Ectodermal cell (in vitro differentiated cells): ENCODE measurements around the gene ADAT2.

Experiments used
- H3K27ac ChIP-seq: 2 replicates; pipeline ENCODE4 v1.7.0; 2013; ENCODE audit warnings: mild to moderate bottlenecking, low read depth, low read length; ENCODE audit not compliant: insufficient read depth, poor library complexity, severe bottlenecking
- H3K27me3 ChIP-seq: 2 replicates; pipeline ENCODE4 v1.7.0; 2013; ENCODE audit warnings: mild to moderate bottlenecking, low read length; ENCODE audit not compliant: insufficient read depth, control insufficient read depth, poor library complexity, severe bottlenecking
- H3K36me3 ChIP-seq: one replicate; pipeline ENCODE4 v1.7.0; 2013; ENCODE audit warnings: low read length; ENCODE audit not compliant: control insufficient read depth, insufficient read depth
- H3K4me1 ChIP-seq: one replicate; pipeline ENCODE4 v1.7.0; 2013; ENCODE audit warnings: low read length; ENCODE audit not compliant: control insufficient read depth, insufficient read depth
- H3K4me3 ChIP-seq: 2 replicates; pipeline ENCODE4 v1.7.0; 2013; ENCODE audit warnings: low read depth, low read length, control low read depth; ENCODE audit not compliant: insufficient read depth
- H3K9me3 ChIP-seq: 2 replicates; pipeline ENCODE4 v1.7.0; 2013; ENCODE audit warnings: mild to moderate bottlenecking, low read length, moderate library complexity; ENCODE audit not compliant: control insufficient read depth
- WGBS, 2 experiments: methylation state at CpG; one replicate each; pipeline ENCODE4 v1.1.7; 2013; ENCODE audit warnings: missing lambda C conversion rate in 2 of 2; 5-methylcytosine and 5-hydroxymethylcytosine counted together

The ADAT2 gene

GRCh38 chr6:143399176-143399575 is 51.3 kb downstream of the ADAT2 start:
- H3K27ac ChIP-seq = no peak overlapping the region
- WGBS, 2 experiments = 92 to 93% methylated on average over 5 of the region's 5 CpGs

GRCh38 chr6:143397227-143398222 is 53.0 kb downstream of the ADAT2 start:
- H3K4me1 ChIP-seq = peaks cover 15% of the 10 kb centered on the region
- no peaks in the 10 kb centered on the region for H3K36me3 ChIP-seq
- 91 to 94% methylated on average over 16 of the region's 16 CpGs for WGBS, 2 experiments
- no peak overlapping the region for H3K4me3 ChIP-seq
- H3K27me3 ChIP-seq = no peaks in the 10 kb centered on the region
- no peaks in the 10 kb centered on the region for H3K9me3 ChIP-seq
- H3K27ac ChIP-seq = no peak overlapping the region

More at GRCh38 chr6:143399176-143399575, 51.3 kb downstream of the ADAT2 start:
- H3K4me3 ChIP-seq = no peak overlapping the region
- no peaks in the 10 kb centered on the region for H3K9me3 ChIP-seq
- peaks cover 15% of the 10 kb centered on the region for H3K4me1 ChIP-seq
- H3K27me3 ChIP-seq = no peaks in the 10 kb centered on the region
- no peaks in the 10 kb centered on the region for H3K36me3 ChIP-seq

- 92% methylated on average over 10 of the region's 10 CpGs for WGBS, 2 experiments
- peaks cover 15% of the 10 kb centered on the region for H3K4me1 ChIP-seq
- no peaks in the 10 kb centered on the region for H3K27me3 ChIP-seq
- no peaks in the 10 kb centered on the region for H3K9me3 ChIP-seq
- no peaks in the 10 kb centered on the region for H3K36me3 ChIP-seq
- no peak overlapping the region for H3K4me3 ChIP-seq
- no peak overlapping the region for H3K27ac ChIP-seq
Measured at GRCh38 chr6:143396497-143397226, 53.8 kb downstream of the ADAT2 start.

- Histone ChIP-seq H3K27me3 (no peaks in the 10 kb centered on the region), H3K9me3 (no peaks in the 10 kb centered on the region), H3K36me3 (no peaks in the 10 kb centered on the region), H3K27ac (no peak overlapping the region), H3K4me3 (no peak overlapping the region), H3K4me1 (peaks cover 8% of the 10 kb centered on the region)
- WGBS, 2 experiments = 88 to 100% methylated on average over 5 of the region's 5 CpGs
Measured at GRCh38 chr6:143395699-143396098, 54.8 kb downstream of the ADAT2 start.

GRCh38 chr6:143394389-143394788 is 56.1 kb downstream of the ADAT2 start:
- 93 to 99% methylated on average over 4 of the region's 4 CpGs for WGBS, 2 experiments

GRCh38 chr6:143390278-143390677 is 60.2 kb downstream of the ADAT2 start:
- Histone ChIP-seq H3K4me1 (no peaks in the 10 kb centered on the region), H3K27ac (no peak overlapping the region), H3K27me3 (no peaks in the 10 kb centered on the region), H3K36me3 (no peaks in the 10 kb centered on the region), H3K9me3 (no peaks in the 10 kb centered on the region), H3K4me3 (no peak overlapping the region)
- WGBS, 2 experiments = 88 to 93% methylated on average over 3 of the region's 3 CpGs

More at GRCh38 chr6:143394389-143394788, 56.1 kb downstream of the ADAT2 start:
- no peaks in the 10 kb centered on the region for H3K36me3 ChIP-seq
- peaks cover 5% of the 10 kb centered on the region for H3K4me1 ChIP-seq
- H3K4me3 ChIP-seq = no peak overlapping the region
- no peaks in the 10 kb centered on the region for H3K27me3 ChIP-seq
- H3K9me3 ChIP-seq = no peaks in the 10 kb centered on the region
- no peak overlapping the region for H3K27ac ChIP-seq

- Histone ChIP-seq H3K27me3 (no peaks in the 10 kb centered on the region), H3K9me3 (no peaks in the 10 kb centered on the region), H3K27ac (no peak overlapping the region), H3K4me1 (no peaks in the 10 kb centered on the region), H3K36me3 (no peaks in the 10 kb centered on the region), H3K4me3 (no peak overlapping the region)
- WGBS, 2 experiments = 100% methylated on average over 1 to 2 of the region's 2 CpGs
Measured at GRCh38 chr6:143385636-143386035, 64.9 kb downstream of the ADAT2 start.

GRCh38 chr6:143376861-143377260 is 73.6 kb downstream of the ADAT2 start:
- Histone ChIP-seq H3K9me3 (no peaks in the 10 kb centered on the region), H3K4me3 (no peak overlapping the region), H3K27ac (no peak overlapping the region), H3K27me3 (no peaks in the 10 kb centered on the region), H3K36me3 (no peaks in the 10 kb centered on the region), H3K4me1 (no peaks in the 10 kb centered on the region)

- Histone ChIP-seq H3K9me3 (no peaks in the 10 kb centered on the region), H3K27ac (no peak overlapping the region), H3K27me3 (no peaks in the 10 kb centered on the region), H3K36me3 (no peaks in the 10 kb centered on the region), H3K4me3 (no peak overlapping the region), H3K4me1 (no peaks in the 10 kb centered on the region)
- WGBS, 2 experiments = 91 to 93% methylated on average over 3 of the region's 3 CpGs
Measured at GRCh38 chr6:143376375-143376774, 74.1 kb downstream of the ADAT2 start.

- Histone ChIP-seq H3K4me3 (no peak overlapping the region), H3K27me3 (no peaks in the 10 kb centered on the region), H3K27ac (no peak overlapping the region), H3K36me3 (no peaks in the 10 kb centered on the region), H3K4me1 (no peaks in the 10 kb centered on the region), H3K9me3 (no peaks in the 10 kb centered on the region)
- WGBS, 2 experiments = 86 to 91% methylated on average over 4 to 5 of the region's 5 CpGs
Measured at GRCh38 chr6:143375022-143375585, 75.4 kb downstream of the ADAT2 start.
